Neural cell (in vitro differentiated cells): Measurements from ENCODE around the gene KCTD3. TPM values are rescaled to one million over a fixed set of nuclear protein-coding genes. Genes with fewer than 3 reads are reported as not detected.

Experiments
- H2AFZ ChIP-seq: fragments of 200-600, 300-800 bp; sonication (generic), shearing (Covaris generic); 2 replicates; pipeline ENCODE4 v1.6.0; 2014; ENCODE audit warnings: low read depth, mild to moderate bottlenecking, antibody characterized with exemption, low read length, moderate library complexity
- H3F3A ChIP-seq: fragments of 200-600 bp; shearing (Covaris generic); 2 replicates; pipeline ENCODE4 v1.6.1; 2016; ENCODE audit warnings: mild to moderate bottlenecking, moderate library complexity, mixed read lengths, antibody characterized with exemption, low read length; ENCODE audit not compliant: insufficient read depth, poor library complexity, severe bottlenecking
- H3K27ac ChIP-seq: fragments of 200-600, 300-800 bp; sonication (generic), shearing (Covaris generic); 2 replicates; pipeline ENCODE4 v1.5.1; 2014; ENCODE audit warnings: mild to moderate bottlenecking, low read length, moderate library complexity
- H3K27me3 ChIP-seq: fragments of 300-800, 200-600 bp; sonication (generic), shearing (Covaris generic); 2 replicates; pipeline ENCODE4 v1.6.0; 2014; ENCODE audit warnings: mild to moderate bottlenecking, low read depth, low read length, moderate library complexity; ENCODE audit not compliant: insufficient read depth
- H3K36me3 ChIP-seq: fragments of 300-800, 200-600 bp; sonication (generic), shearing (Covaris generic); 2 replicates; pipeline ENCODE4 v1.5.1; 2014; ENCODE audit warnings: mild to moderate bottlenecking, antibody characterized with exemption, low read length, moderate library complexity; ENCODE audit not compliant: insufficient read depth
- H3K4me2 ChIP-seq: fragments of 300-800, 200-600 bp; sonication (generic), shearing (Covaris generic); 2 replicates; pipeline ENCODE4 v1.6.0; 2014; ENCODE audit warnings: mild to moderate bottlenecking, low read length
- H3K4me3 ChIP-seq: fragments of 300-800, 200-600 bp; sonication (generic), shearing (Covaris generic); 2 replicates; pipeline ENCODE4 v1.5.1; 2014; ENCODE audit warnings: mild to moderate bottlenecking, low read length, moderate library complexity
- H3K79me2 ChIP-seq: fragments of 200-600 bp; shearing (Covaris generic); replicated peaks from 2 replicates; pipeline ENCODE4 v1.6.0; 2014; ENCODE audit warnings: mild to moderate bottlenecking, low read length, moderate library complexity; ENCODE audit not compliant: insufficient read depth
- H3K9ac ChIP-seq: fragments of 300-800, 200-600 bp; sonication (generic), shearing (Covaris generic); 2 replicates; pipeline ENCODE4 v1.6.1; 2016; ENCODE audit warnings: mild to moderate bottlenecking, low read length, mixed read lengths
- H3K9me2 ChIP-seq: fragments of 200-600 bp; shearing (Covaris generic); 2 replicates; pipeline ENCODE4 v1.6.1; 2016; ENCODE audit warnings: mild to moderate bottlenecking, low read length, mixed read lengths; ENCODE audit not compliant: insufficient read depth
- H3K9me3 ChIP-seq: fragments of 200-600, 300-800 bp; sonication (generic), shearing (Covaris generic); 2 replicates; pipeline ENCODE4 v1.6.1; 2016; ENCODE audit warnings: mild to moderate bottlenecking, mixed run types, low read length, moderate library complexity, mixed read lengths
- H4K20me1 ChIP-seq: fragments of 200-600 bp; shearing (Covaris generic); 2 replicates; pipeline ENCODE4 v1.6.1; 2016; ENCODE audit warnings: mild to moderate bottlenecking, mixed run types; ENCODE audit not compliant: insufficient read depth
- CTCF ChIP-seq: fragments of 450-650 bp; IDR thresholded peaks from 2 replicates; pipeline ENCODE4 v1.5.1; 2014; ENCODE audit warnings: antibody characterized with exemption, mild to moderate bottlenecking, moderate library complexity; ENCODE audit not compliant: poor library complexity, severe bottlenecking
- EP300 ChIP-seq: fragments of 450-650 bp; conservative IDR thresholded peaks from 2 replicates; pipeline ENCODE4 v1.6.1; 2014; ENCODE audit warnings: antibody characterized with exemption, mild to moderate bottlenecking, moderate library complexity; ENCODE audit not compliant: poor library complexity, severe bottlenecking
- EZH2 ChIP-seq: fragments of 200-600, 300-800 bp; shearing (Covaris generic), sonication (generic); IDR thresholded peaks from 2 replicates; pipeline ENCODE4 v1.6.1; 2014; ENCODE audit warnings: antibody characterized with exemption, low read length, borderline replicate concordance, mild to moderate bottlenecking; ENCODE audit not compliant: insufficient read depth, poor library complexity, severe bottlenecking
- MXI1 ChIP-seq: fragments of 450-650 bp; conservative IDR thresholded peaks from 2 replicates; pipeline ENCODE4 v1.6.1; 2014; ENCODE audit warnings: antibody characterized with exemption, mild to moderate bottlenecking; ENCODE audit not compliant: poor library complexity, severe bottlenecking
- POLR2AphosphoS5 ChIP-seq: IDR thresholded peaks from 2 replicates; pipeline ENCODE4 v1.6.1; 2012
- RAD21 ChIP-seq: fragments of 450-650 bp; conservative IDR thresholded peaks from 2 replicates; pipeline ENCODE4 v1.6.1; 2014; ENCODE audit warnings: antibody characterized with exemption, mild to moderate bottlenecking, moderate library complexity
- REST ChIP-seq: IDR thresholded peaks from 2 replicates; pipeline ENCODE4 v1.6.1; 2012; ENCODE audit warnings: borderline replicate concordance
- SMC3 ChIP-seq: fragments of 450-650 bp; conservative IDR thresholded peaks from 2 replicates; pipeline ENCODE4 v1.6.1; 2014; ENCODE audit warnings: antibody characterized with exemption, mild to moderate bottlenecking, moderate library complexity; ENCODE audit not compliant: poor library complexity
- TAF1 ChIP-seq: IDR thresholded peaks from 2 replicates; pipeline ENCODE4 v1.6.1; 2012; ENCODE audit warnings: low read depth
- polyA plus RNA-seq: library from polyadenylated mRNA; depleted of rRNA; stranded (reverse); fragments of >200 nt; gene quantifications from 2 replicates; pipeline ENCODE4 v1.2.3, GENCODE V29; 2014

KCTD3 gene
- polyA plus RNA-seq, 1 donor from 2014 or later = 82.9 TPM

GRCh38 chr1:215529111-215529510, 38.0 kb upstream of the KCTD3 start:
- H3K4me2 ChIP-seq = no peak overlapping the region
- H3K36me3 ChIP-seq = no peaks in the 10 kb centered on the region
- no peaks in the 10 kb centered on the region for H3K9me2 ChIP-seq
- no peaks in the 10 kb centered on the region for H3K27me3 ChIP-seq
- H2AFZ ChIP-seq = no peak overlapping the region
- H3K9me3 ChIP-seq = no peaks in the 10 kb centered on the region
- H3F3A ChIP-seq = no peaks in the 10 kb centered on the region
- no peaks in the 10 kb centered on the region for H3K79me2 ChIP-seq
- H3K4me3 ChIP-seq = no peak overlapping the region
- H4K20me1 ChIP-seq = no peaks in the 10 kb centered on the region
- no peak overlapping the region for H3K27ac ChIP-seq
- no peak overlapping the region for H3K9ac ChIP-seq
- TF ChIP-seq EP300 (no peak), REST (no peak), SMC3 (no peak), TAF1 (no peak), MXI1 (no peak), POLR2AphosphoS5 (no peak)

GRCh38 chr1:215529571-215529970, 37.5 kb upstream of the KCTD3 start:
- H3K9me2 ChIP-seq = no peaks in the 10 kb centered on the region
- no peaks in the 10 kb centered on the region for H4K20me1 ChIP-seq
- H3K9ac ChIP-seq = no peak overlapping the region
- no peak overlapping the region for H3K27ac ChIP-seq
- no peak overlapping the region for H3K4me3 ChIP-seq
- H3F3A ChIP-seq = no peaks in the 10 kb centered on the region
- H3K27me3 ChIP-seq = no peaks in the 10 kb centered on the region
- no peaks in the 10 kb centered on the region for H3K9me3 ChIP-seq
- TF ChIP-seq CTCF = no peak
- no peak for TF ChIP-seq RAD21
- TF ChIP-seq EP300 = no peak
- TF ChIP-seq SMC3 = no peak
- no peak for TF ChIP-seq EZH2
- no peak for TF ChIP-seq TAF1
- H3K79me2 ChIP-seq = no peaks in the 10 kb centered on the region
- no peaks in the 10 kb centered on the region for H3K36me3 ChIP-seq
- H3K4me2 ChIP-seq = no peak overlapping the region
- H2AFZ ChIP-seq = no peak overlapping the region
